Measurements from ENCODE around the gene DYNLL2.

DNA sequence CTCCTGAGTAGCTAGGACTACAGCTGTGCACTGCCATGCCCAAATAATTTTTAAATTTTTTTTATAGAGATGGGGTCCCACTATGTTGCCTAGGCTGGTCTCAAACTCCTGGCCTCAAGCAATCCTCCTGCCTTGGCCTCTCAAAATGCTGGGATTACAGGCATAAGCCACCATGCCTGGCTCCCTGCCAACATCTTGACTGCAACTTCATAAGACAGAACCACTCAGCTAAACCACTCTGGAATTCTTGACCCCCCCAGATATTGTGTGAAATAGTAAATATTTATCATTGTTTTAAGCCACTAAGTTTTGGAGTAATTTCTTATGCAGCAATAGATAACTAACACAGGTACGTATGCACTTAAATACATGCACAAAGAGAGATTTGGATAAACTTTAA is 26.0 kb downstream of the DYNLL2 start:
- no peak for TF ChIP-seq POLR2A (IDR thresholded peaks at IDR 0.05; ENCODE audit: low read length)
- TF ChIP-seq GATA1 (IDR thresholded peaks at IDR 0.05; ENCODE audit: low read depth, low read length) = no peak

Measured in erythroblast (primary cell).